Stimulated activated memory B cell treated with anti-CD40 and anti-IgM and Interleukin-4, amounts not matched to agents 10 μg/mL and 1 μg/mL and 100 μg/mL, for 72 hours (primary cell): Measurements from ENCODE around the gene GSN.

Experiments used
- ATAC-seq: fragments of 150-1000 bp; cut with Tn5 transposase; 2 replicates; pipeline ENCODE4 v1.10.0; 2021
- H3K27ac Mint-ChIP-seq: one replicate; pipeline ENCODE4 v1.8.0; 2022; ENCODE audit warnings: mild to moderate bottlenecking, mixed read lengths
- H3K27me3 Mint-ChIP-seq: one replicate; pipeline ENCODE4 v1.8.0; 2022; ENCODE audit warnings: mixed read lengths
- H3K36me3 Mint-ChIP-seq: one replicate; pipeline ENCODE4 v1.8.0; 2022; ENCODE audit warnings: mixed read lengths
- H3K4me1 Mint-ChIP-seq: one replicate; pipeline ENCODE4 v1.8.0; 2022; ENCODE audit warnings: mixed read lengths
- H3K4me3 Mint-ChIP-seq: one replicate; pipeline ENCODE4 v1.8.0; 2022; ENCODE audit warnings: mild to moderate bottlenecking, moderate library complexity, mixed read lengths
- H3K9me3 Mint-ChIP-seq: one replicate; pipeline ENCODE4 v1.8.0; 2022; ENCODE audit warnings: mixed read lengths

Gene GSN

GRCh38 chr9:121376214-121376830 is 108.4 kb downstream of the GSN start:
- peaks cover 15% of the 10 kb centered on the region for H3K36me3 Mint-ChIP-seq
- H3K4me3 Mint-ChIP-seq, result no peak overlapping the region
- H3K27me3 Mint-ChIP-seq, result no peaks in the 10 kb centered on the region
- ATAC-seq, result no peak
- no peaks in the 10 kb centered on the region for H3K9me3 Mint-ChIP-seq
- H3K27ac Mint-ChIP-seq, result no peak overlapping the region
- peaks cover 10% of the 10 kb centered on the region for H3K4me1 Mint-ChIP-seq

- Mint-ChIP-seq H3K4me3 (no peak overlapping the region), H3K9me3 (no peaks in the 10 kb centered on the region)
Observed at GRCh38 chr9:121380846-121381245, 112.9 kb downstream of the GSN start.

More at GRCh38 chr9:121380846-121381245, 112.9 kb downstream of the GSN start:
- H3K4me1 Mint-ChIP-seq, result no peaks in the 10 kb centered on the region
- H3K27ac Mint-ChIP-seq, result no peak overlapping the region
- H3K27me3 Mint-ChIP-seq, result no peaks in the 10 kb centered on the region
- ATAC-seq, result no peak
- peaks cover 15% of the 10 kb centered on the region for H3K36me3 Mint-ChIP-seq
